Measurements from ENCODE around the gene UBE2A.

- TF ChIP-seq CTCF (IDR thresholded peaks at IDR 0.05) (peak in 1 of 3 experiments; percentile 19), POLR2AphosphoS5 (IDR thresholded peaks at IDR 0.05; ENCODE audit: insufficient read depth in 1 of 2, low read depth in 1 of 2) (peak; percentile 7 to 90), POLR2A (IDR thresholded peaks at IDR 0.05) (peak in 1 of 2 donors; percentile 63)
Observed at GRCh38 chrX:119574394-119575266, at the start of gene UBE2A.

Measured in vagina (tissue), 2 donors.